K562 (cell line): ENCODE data around the gene ALKBH3. TPM values are rescaled to one million over a fixed set of nuclear protein-coding genes. Genes with fewer than 3 reads are reported as not detected.

ENCODE experiments used
- ATAC-seq: fragments of 200-7000 bp; cut with Tn5 transposase; 3 replicates; pipeline ENCODE4 v1.9.1; 2020; ENCODE audit warnings: moderate library complexity
- BruUV-seq: library from RNA; stranded (reverse); fragments of 400-500 nt; replicated peaks from 2 replicates; lab custom pipeline; 2021; lab: Mats Ljungman, UMichigan
- CTCF ChIA-PET: fragments of 300-600 bp; formaldehyde crosslinking; extraction: SDS; loops from one replicate; lab custom pipeline; 2021; ENCODE audit warnings: low intra/inter-chr PET ratio; lab: Yijun Ruan, JAX
- POLR2A ChIA-PET: fragments of 300-600, 350-650 bp; sonication (Branson Sonifier 250); formaldehyde crosslinking; extraction: SDS; loops from one replicate; lab custom pipeline; 2021; ENCODE audit warnings: antibody characterized with exemption, inconsistent platforms; lab: Yijun Ruan, JAX
- DNase-seq, 4 experiments: peaks; one replicate each; pipeline versions ENCODE4 v3.0.0 to v3.0.0-alpha.2; 2011 to 2018; ENCODE audit warnings: low spot score in 3 of 4, mixed read lengths in 3 of 4; ENCODE audit errors: extremely low read depth in 1 of 4
- FAIRE-seq: peaks from 2 replicates; lab custom pipeline; 2011; peaks lifted over from hg19 to GRCh38; lab: Jason Lieb, UNC
- H2AFZ ChIP-seq: 2 replicates; pipeline ENCODE4 v1.6.0; 2011; ENCODE audit warnings: low read depth, low read length, control low read depth, inconsistent platforms
- H3K27ac ChIP-seq: fragments of 200-600 bp; 3 replicates; pipeline ENCODE4 v1.8.0; 2011; ENCODE audit warnings: low read depth, mild to moderate bottlenecking, control low read depth, inconsistent platforms, low read length, moderate library complexity, mixed read lengths; ENCODE audit errors: extremely low read depth
- H3K27me3 ChIP-seq, 2 experiments: fragments of 300-600 bp in 1 of 2; 2 replicates in 1 of 2; 3 replicates in 1 of 2; pipeline versions ENCODE4 v1.6.0 to v1.8.0; 2011; ENCODE audit warnings: inconsistent platforms in 2 of 2, low read length in 2 of 2, mild to moderate bottlenecking in 1 of 2, mixed read lengths in 1 of 2, moderate library complexity in 1 of 2; ENCODE audit not compliant: control insufficient read depth in 2 of 2, insufficient read depth in 2 of 2
- H3K36me3 ChIP-seq: fragments of 300-600 bp; 3 replicates; pipeline ENCODE4 v1.8.0; 2011; ENCODE audit warnings: mild to moderate bottlenecking, low read length, inconsistent platforms; ENCODE audit not compliant: control insufficient read depth, insufficient read depth
- H3K4me1 ChIP-seq, 2 experiments: fragments of 200-600 bp in 1 of 2; replicated peaks in 1 of 2; 2 replicates in 1 of 2; 3 replicates in 1 of 2; pipeline versions ENCODE4 v1.5.1 to v1.8.0; 2011; ENCODE audit warnings: inconsistent platforms in 2 of 2, low read length in 2 of 2, mild to moderate bottlenecking in 1 of 2, mixed read lengths in 1 of 2, moderate library complexity in 1 of 2; ENCODE audit not compliant: control insufficient read depth in 2 of 2, insufficient read depth in 2 of 2
- H3K4me2 ChIP-seq: 2 replicates; pipeline ENCODE4 v1.6.1; 2011; ENCODE audit warnings: low read length, control low read depth, inconsistent platforms, mixed read lengths; ENCODE audit not compliant: insufficient read depth
- H3K4me3 ChIP-seq: fragments of 200-600 bp; sonication (generic), shearing (Covaris generic); 2 replicates; pipeline ENCODE4 v1.5.1; 2016; ENCODE audit warnings: control low read depth, inconsistent platforms
- H3K79me2 ChIP-seq: fragments of 200-600 bp; 3 replicates; pipeline ENCODE4 v1.8.0; 2011; ENCODE audit warnings: low read length, inconsistent platforms; ENCODE audit not compliant: control insufficient read depth, insufficient read depth
- H3K9ac ChIP-seq, 2 experiments: 2 replicates each; pipeline versions ENCODE4 v1.6.0 to v1.6.1; 2011; ENCODE audit warnings: low read depth in 2 of 2, low read length in 2 of 2, control low read depth in 1 of 2, inconsistent platforms in 1 of 2, mild to moderate bottlenecking in 1 of 2, mixed read lengths in 1 of 2; ENCODE audit not compliant: insufficient read depth in 1 of 2
- H3K9me1 ChIP-seq: one replicate; pipeline ENCODE4 v1.6.0; 2011; ENCODE audit warnings: inconsistent platforms, mild to moderate bottlenecking, low read length, moderate library complexity; ENCODE audit not compliant: control insufficient read depth, insufficient read depth
- H3K9me3 ChIP-seq: replicated peaks from 2 replicates; pipeline ENCODE4 v1.5.1; 2011; ENCODE audit warnings: low read depth, low read length, inconsistent platforms; ENCODE audit not compliant: control insufficient read depth, insufficient read depth
- H4K20me1 ChIP-seq: replicated peaks from 2 replicates; pipeline ENCODE4 v1.6.1; 2011; ENCODE audit warnings: low read length, inconsistent platforms, mixed read lengths; ENCODE audit not compliant: control insufficient read depth, insufficient read depth
- ATF4 ChIP-seq: fragments of 450-650 bp; formaldehyde crosslinking; IDR thresholded peaks from 2 replicates; pipeline ENCODE4 v1.4.0; 2022; ENCODE audit warnings: mild to moderate bottlenecking, moderate library complexity
- CBX1 ChIP-seq: sonication (generic); IDR thresholded peaks from 2 replicates; pipeline ENCODE4 v1.6.1; 2016; ENCODE audit warnings: antibody characterized with exemption, low read depth, mild to moderate bottlenecking
- CEBPG ChIP-seq, 3 experiments: fragments of 200-800 bp in 1 of 3; sonication (Bioruptor generic) in 1 of 3; sonication (generic) in 1 of 3; formaldehyde crosslinking in 1 of 3; IDR thresholded peaks in 2 of 3; conservative IDR thresholded peaks in 1 of 3; 2 replicates each; pipeline versions ENCODE4 v1.6.1 to v1.8.0; 2016 to 2022; ENCODE audit warnings: missing compliant biosample characterization in 2 of 3, missing genetic modification characterization in 2 of 3, mild to moderate bottlenecking in 1 of 3, missing genetic modification reagents in 1 of 3
- DNMT1 ChIP-seq: fragments of 450-650 bp; IDR thresholded peaks from 2 replicates; pipeline ENCODE4 v1.6.1; 2016; ENCODE audit warnings: antibody characterized with exemption, mild to moderate bottlenecking
- EP300 ChIP-seq: IDR thresholded peaks from 2 replicates; pipeline ENCODE4 v1.6.1; 2012; ENCODE audit warnings: low read length, improper control_type of control experiment
- FOSL1 ChIP-seq: fragments of 200-800 bp; sonication (Bioruptor generic); conservative IDR thresholded peaks from 2 replicates; pipeline ENCODE4 v1.6.1; 2016; ENCODE audit warnings: missing genetic modification characterization, missing compliant biosample characterization
- FOXK2 ChIP-seq, 2 experiments: fragments of 450-650 bp; IDR thresholded peaks in 1 of 2; conservative IDR thresholded peaks in 1 of 2; 2 replicates each; pipeline ENCODE4 v1.6.1; 2016; ENCODE audit warnings: low read depth in 2 of 2, mild to moderate bottlenecking in 1 of 2
- POLR2A ChIP-seq: fragments of 450-650 bp; conservative IDR thresholded peaks from 2 replicates; pipeline ENCODE4 v1.6.1; 2016
- PRDM10 ChIP-seq: fragments of 450-650 bp; IDR thresholded peaks from 2 replicates; pipeline ENCODE4 v1.6.1; 2018; ENCODE audit not compliant: partially characterized antibody
- RBBP5 ChIP-seq: fragments of 200-600 bp; sonication (generic); IDR thresholded peaks from 2 replicates; pipeline ENCODE4 v1.6.1; 2012; ENCODE audit warnings: borderline replicate concordance, mild to moderate bottlenecking, low read length, control low read depth, inconsistent platforms; ENCODE audit not compliant: insufficient read depth, poor library complexity, severe bottlenecking
- SAP30 ChIP-seq: fragments of 200-600 bp; sonication (generic); IDR thresholded peaks from 2 replicates; pipeline ENCODE4 v1.6.1; 2012; ENCODE audit warnings: borderline replicate concordance, low read depth, mild to moderate bottlenecking, moderate library complexity, low read length, control low read depth, inconsistent platforms; ENCODE audit not compliant: insufficient read depth, poor library complexity, severe bottlenecking
- SOX6 ChIP-seq: fragments of 450-650 bp; IDR thresholded peaks from 2 replicates; pipeline ENCODE4 v1.6.1; 2014; ENCODE audit warnings: mild to moderate bottlenecking
- STAT5A ChIP-seq: IDR thresholded peaks from 2 replicates; pipeline ENCODE4 v1.6.1; 2012; ENCODE audit warnings: low read length, inconsistent platforms, borderline replicate concordance
- TAF1 ChIP-seq: IDR thresholded peaks from 2 replicates; pipeline ENCODE4 v1.6.1; 2011; ENCODE audit warnings: mild to moderate bottlenecking, low read length, moderate library complexity; ENCODE audit not compliant: insufficient read depth, control insufficient read depth, severe bottlenecking; ENCODE audit errors: extremely low read depth
- TCF15 ChIP-seq: fragments of 250-450 bp; sonication (Bioruptor Pico); IDR thresholded peaks from 2 replicates; pipeline ENCODE4 v1.8.0; 2022; ENCODE audit warnings: moderate library complexity, mild to moderate bottlenecking, inconsistent platforms
- ZNF75A ChIP-seq: fragments of 450-650 bp; formaldehyde crosslinking; IDR thresholded peaks from 2 replicates; pipeline ENCODE4 v1.4.0; 2020; ENCODE audit warnings: mild to moderate bottlenecking
- WGBS: fragments of 100-300 bp; shearing (Covaris generic); methylation state at CpG from one replicate; pipeline ENCODE4 v1.1.6; 2016; ENCODE audit warnings: low coverage, mixed read lengths; ENCODE audit not compliant: insufficient coverage; ENCODE audit errors: missing lambda C conversion rate; 5-methylcytosine and 5-hydroxymethylcytosine counted together
- in situ Hi-C: fragments of 300-500 bp; cut with MboI; formaldehyde crosslinking; loops from 4 replicates; pipeline ENCODE4 v1.15.0; 2018; ENCODE audit warnings: inconsistent platforms, mixed read lengths
- intact Hi-C: fragments of 100-400 bp; cut with micrococcal nuclease; formaldehyde crosslinking; loops from 2 replicates; pipeline ENCODE4 v1.14.2; 2022
- polyA plus RNA-seq, 8 experiments: library from polyadenylated mRNA; depleted of rRNA in 4 of 8; stranded (reverse) in 5 of 8; unstranded in 3 of 8; fragments of >200 nt; fragmentation: Nextera tagmentation in 2 of 8; fragmentation: Illumina TruSeq in 1 of 8; extraction: Ambion mirVana in 2 of 8; extraction: Trizol in 1 of 8; gene quantifications; 2 replicates each; pipeline versions ENCODE4 v1.2.1 to v1.2.3, GENCODE V29; 2011 to 2014; ENCODE audit warnings: inconsistent platforms in 1 of 8, missing spikeins in 1 of 8
- total RNA-seq, 7 experiments: library from RNA; depleted of rRNA in 6 of 7; stranded (reverse); fragments of >200 nt in 6 of 7; fragmentation: Illumina TruSeq in 2 of 7; extraction: Trizol in 2 of 7; gene quantifications; 2 replicates each; pipeline versions ENCODE4 v1.2.1 to v1.2.3, GENCODE V29; 2011 to 2021; ENCODE audit warnings: low replicate concordance in 1 of 7

Gene ALKBH3
- total and polyA plus RNA-seq, 9 of the 15 experiments (the other 6 are each of a cell fraction or from before 2014, with no cell fraction given) = 16.0 to 49.9 (median 36.5) TPM

- DNase-seq (peak in 1 of 4 experiments; percentile 65), FAIRE-seq (no peak), ATAC-seq (peak; percentile 58)
- CTCF ChIA-PET = no interaction called here
- WGBS = 20% methylated on average over 5 of the region's 6 CpGs
- H3K27ac ChIP-seq = peak overlapping the region; percentile 23; the same call in 2 of the 3 replicates
- intact Hi-C loops (loop anchor here (2.0 kb wide), 1 partner anchor 35 kb away; no protein-coding TSS in a partner anchor), in situ Hi-C loops (no loop called here)
- POLR2A ChIA-PET = interaction anchor here (1.6 kb wide), 1 partner anchor 31 kb away, joined by 3 read pairs; no protein-coding TSS in a partner anchor
- peaks cover 11 to 48% of the 10 kb centered on the region in 2 experiments; a peak in 3 of 5 replicates for H3K4me1 ChIP-seq
- no peaks in the 10 kb centered on the region; the same call in none of the 2 replicates for H3K9me3 ChIP-seq
- H3K27me3 ChIP-seq = no peaks in the 10 kb centered on the region
- no peaks in the 10 kb centered on the region for H4K20me1 ChIP-seq
- no peak overlapping the region for H3K4me3 ChIP-seq
- peak overlapping the region in 1 of 2 experiments; percentile 24; a peak in 2 of 4 replicates for H3K9ac ChIP-seq
- H3K36me3 ChIP-seq = no peaks in the 10 kb centered on the region
- no peaks in the 10 kb centered on the region for H3K9me1 ChIP-seq
- BruUV-seq = no TSS peak
- H3K4me2 ChIP-seq = peak overlapping the region; percentile 40
- H3K79me2 ChIP-seq = no peaks in the 10 kb centered on the region
- H2AFZ ChIP-seq = peak overlapping the region; percentile 71
- no peak for TF ChIP-seq SAP30
- TF ChIP-seq RBBP5 = no peak
- TF ChIP-seq STAT5A = peak; percentile 67
- no peak for TF ChIP-seq ZNF75A (CRISPR knock-in tag)
- TF ChIP-seq FOXK2 (conservative IDR thresholded peaks at IDR 0.05 in 1 of 2, IDR thresholded peaks at IDR 0.05 in 1 of 2; ENCODE audit: low read depth in 2 of 2) = no peak
- peak; percentile 41 for TF ChIP-seq PRDM10
- no peak for TF ChIP-seq TAF1
- TF ChIP-seq TCF15 (CRISPR knock-in tag) = no peak
- TF ChIP-seq CEBPG (CRISPR knock-in tag; IDR thresholded peaks at IDR 0.05) = no peak
- peak in 1 of 2 experiments; percentile 58; a peak in 1 of 4 replicates for TF ChIP-seq CEBPG (tag; conservative IDR thresholded peaks at IDR 0.05 in 1 of 2, IDR thresholded peaks at IDR 0.05 in 1 of 2)
- no peak for TF ChIP-seq ATF4 (CRISPR knock-in tag)
- no peak for TF ChIP-seq POLR2A
- TF ChIP-seq EP300 = peak; percentile 43; the same call in 1 of the 2 replicates
- peak; percentile 43; the same call in 1 of the 2 replicates for TF ChIP-seq SOX6
- TF ChIP-seq DNMT1 = no peak
- no peak for TF ChIP-seq CBX1
- TF ChIP-seq FOSL1 = peak; percentile 36; the same call in 1 of the 2 replicates
These were observed 72.9 kb downstream of the ALKBH3 start for GRCh38 chr11:43953521-43953920.
